GM10266 (cell line): ENCODE data around the gene ZNF664.

Experiments
- DNase-seq: peaks from one replicate; pipeline ENCODE4 v3.0.0; 2012; ENCODE audit errors: extremely low spot score
- TF ChIP-seq, protein P1 (sequence below): IDR thresholded peaks from 2 replicates; pipeline ENCODE4 v1.5.1; 2012; ENCODE audit warnings: mild to moderate bottlenecking, low read depth; ENCODE audit not compliant: control insufficient read depth, insufficient read depth; ENCODE audit errors: missing control alignments

The ZNF664 gene

DNA sequence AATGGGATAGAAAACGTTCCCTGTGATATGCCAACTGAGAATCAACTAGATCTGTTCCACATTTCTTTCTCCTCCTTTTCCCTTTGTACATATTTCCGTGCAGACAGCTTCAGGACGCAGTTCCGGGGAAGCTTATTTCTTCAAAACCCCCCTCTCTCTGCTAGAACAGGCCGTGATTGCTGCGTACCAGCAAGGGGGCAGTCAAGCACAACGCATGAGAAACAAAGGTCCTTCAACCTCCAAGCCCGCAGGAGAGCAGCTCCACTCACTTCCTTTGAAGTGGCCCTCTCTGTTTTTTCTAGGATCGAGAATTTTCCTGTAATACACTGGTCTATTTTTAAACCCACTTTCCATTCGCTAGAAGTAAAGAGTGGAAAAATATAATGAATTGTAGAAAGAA, 80.8 kb downstream of the ZNF664 start:
- peak; percentile 28 for DNase-seq
- TF ChIP-seq, protein P1, sequence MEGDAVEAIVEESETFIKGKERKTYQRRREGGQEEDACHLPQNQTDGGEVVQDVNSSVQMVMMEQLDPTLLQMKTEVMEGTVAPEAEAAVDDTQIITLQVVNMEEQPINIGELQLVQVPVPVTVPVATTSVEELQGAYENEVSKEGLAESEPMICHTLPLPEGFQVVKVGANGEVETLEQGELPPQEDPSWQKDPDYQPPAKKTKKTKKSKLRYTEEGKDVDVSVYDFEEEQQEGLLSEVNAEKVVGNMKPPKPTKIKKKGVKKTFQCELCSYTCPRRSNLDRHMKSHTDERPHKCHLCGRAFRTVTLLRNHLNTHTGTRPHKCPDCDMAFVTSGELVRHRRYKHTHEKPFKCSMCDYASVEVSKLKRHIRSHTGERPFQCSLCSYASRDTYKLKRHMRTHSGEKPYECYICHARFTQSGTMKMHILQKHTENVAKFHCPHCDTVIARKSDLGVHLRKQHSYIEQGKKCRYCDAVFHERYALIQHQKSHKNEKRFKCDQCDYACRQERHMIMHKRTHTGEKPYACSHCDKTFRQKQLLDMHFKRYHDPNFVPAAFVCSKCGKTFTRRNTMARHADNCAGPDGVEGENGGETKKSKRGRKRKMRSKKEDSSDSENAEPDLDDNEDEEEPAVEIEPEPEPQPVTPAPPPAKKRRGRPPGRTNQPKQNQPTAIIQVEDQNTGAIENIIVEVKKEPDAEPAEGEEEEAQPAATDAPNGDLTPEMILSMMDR: peak; percentile 58

GRCh38 chr12:124055066-124055465, 82.1 kb downstream of the ZNF664 start:
- no peak for DNase-seq

GRCh38 chr12:124057691-124058090, 84.7 kb downstream of the ZNF664 start:
- no peak for DNase-seq
- TF ChIP-seq, protein P1: no peak

More at GRCh38 chr12:124055066-124055465, 82.1 kb downstream of the ZNF664 start:
- TF ChIP-seq, protein P1: no peak

GRCh38 chr12:124059752-124060151, 86.7 kb downstream of the ZNF664 start:
- DNase-seq: no peak
- TF ChIP-seq, protein P1: no peak
